GM18519 (cell line): ENCODE results near the gene SH3GL1.

Experiments used
- ATAC-seq: cut with Tn5 transposase; IDR thresholded peaks from one replicate; pipeline ENCODE4 v1.9.1; 2021; ENCODE audit warnings: mild to moderate bottlenecking, moderate library complexity; ENCODE audit not compliant: unreplicated experiment, low FRiP score

The SH3GL1 gene

GRCh38 chr19:4366666-4367335, 33.5 kb downstream of the SH3GL1 start:
- ATAC-seq, result no peak

GRCh38 chr19:4365791-4366665, 34.3 kb downstream of the SH3GL1 start:
- no peak for ATAC-seq

- ATAC-seq, result no peak
These were observed 35.0 kb downstream of the SH3GL1 start for GRCh38 chr19:4365341-4365740.

- no peak for ATAC-seq
These were observed 36.6 kb downstream of the SH3GL1 start for GRCh38 chr19:4363571-4364304.

GRCh38 chr19:4362831-4363545, 37.4 kb downstream of the SH3GL1 start:
- ATAC-seq, result no peak

- ATAC-seq, result no peak
These were observed 38.1 kb downstream of the SH3GL1 start for GRCh38 chr19:4362101-4362828.

GRCh38 chr19:4361152-4362046, 38.9 kb downstream of the SH3GL1 start:
- ATAC-seq, result no peak

GRCh38 chr19:4360641-4361151, 39.7 kb downstream of the SH3GL1 start:
- ATAC-seq, result no peak

- ATAC-seq, result no peak
These were observed 40.2 kb downstream of the SH3GL1 start for GRCh38 chr19:4360081-4360569.

GRCh38 chr19:4359627-4360000, 40.7 kb downstream of the SH3GL1 start:
- ATAC-seq, result no peak

GRCh38 chr19:4358709-4359626, 41.4 kb downstream of the SH3GL1 start:
- no peak for ATAC-seq

- ATAC-seq, result no peak
These were observed 42.4 kb downstream of the SH3GL1 start for GRCh38 chr19:4357921-4358326.

GRCh38 chr19:4357095-4357797, 43.1 kb downstream of the SH3GL1 start:
- no peak for ATAC-seq

GRCh38 chr19:4354897-4355296, 45.5 kb downstream of the SH3GL1 start:
- ATAC-seq, result no peak

GRCh38 chr19:4354282-4354681, 46.1 kb downstream of the SH3GL1 start:
- ATAC-seq, result no peak

- no peak for ATAC-seq
These were observed 47.6 kb downstream of the SH3GL1 start for GRCh38 chr19:4352701-4353121.

- no peak for ATAC-seq
These were observed 49.6 kb downstream of the SH3GL1 start for GRCh38 chr19:4350726-4351125.
